Measurements from ENCODE around the gene MEP1A. TPM values are rescaled to one million over a fixed set of nuclear protein-coding genes. Genes with fewer than 3 reads are reported as not detected.

MEP1A gene
- total and polyA plus RNA-seq, 7 donors, result 0.04 to 0.21 TPM; not detected in 5

GRCh38 chr6:46888031-46888430 is 94.8 kb downstream of the MEP1A start:
- ATAC-seq, result no peak
- WGBS, 3 donors, result 53 to 63% (median 58%) methylated on average over 3 of the region's 3 CpGs

GRCh38 chr6:46888578-46888977 is 95.4 kb downstream of the MEP1A start:
- H3K9me3 ChIP-seq, result no peaks in the 10 kb centered on the region
- H3K4me1 ChIP-seq, result no peaks in the 10 kb centered on the region
- ATAC-seq (no peak), DNase-seq (no peak)
- H3K27ac ChIP-seq, result no peak overlapping the region
- H3K36me3 ChIP-seq (ENCODE audit: insufficient read depth in 1 of 2, low read depth in 1 of 2), result peaks cover 0 to 2% of the 10 kb centered on the region in 2 donors
- no peak for TF ChIP-seq CTCF (IDR thresholded peaks at IDR 0.05)
- intact Hi-C loops (cut with DNase I), result no loop called here
- WGBS, 3 donors, result 86 to 92% (median 91%) methylated on average over 4 of the region's 4 CpGs
- no peak overlapping the region for H3K4me3 ChIP-seq
- peaks cover 0 to 2% (median 0%) of the 10 kb centered on the region in 3 donors for H3K27me3 ChIP-seq (ENCODE audit: insufficient read depth in 3 of 3, low read length in 2 of 3)

More at GRCh38 chr6:46888031-46888430, 94.8 kb downstream of the MEP1A start:
- Histone ChIP-seq H3K27ac (no peak overlapping the region), H3K4me3 (no peak overlapping the region), H3K9me3 (no peaks in the 10 kb centered on the region), H3K27me3 (ENCODE audit: insufficient read depth in 3 of 3, low read length in 2 of 3) (peaks cover 0 to 2% (median 0%) of the 10 kb centered on the region in 3 donors), H3K4me1 (no peaks in the 10 kb centered on the region), H3K36me3 (ENCODE audit: insufficient read depth in 1 of 2, low read depth in 1 of 2) (peaks cover 0 to 3% of the 10 kb centered on the region in 2 donors)
- intact Hi-C loops (cut with DNase I), result no loop called here
- DNase-seq, result no peak
- no peak for TF ChIP-seq CTCF (IDR thresholded peaks at IDR 0.05)

Other genes starting within 250 kb of the MEP1A start
- gene CYP39A1, start 140.6 kb upstream of the MEP1A start, total RNA-seq, result under 1 TPM; 0.62 to 0.90 (median 0.67) TPM
- gene CYP39A1, start 140.6 kb upstream of the MEP1A start, polyA plus RNA-seq, result 1 to 10 TPM in 1 of 3 donors, under 1 TPM in 2; 0.34 to 2.0 (median 0.58) TPM
- 10 to 100 TPM in 1 of 4 donors, 1 to 10 TPM in 3; 6.8 to 13.3 (median 8.4) TPM for gene SLC25A27, start 140.4 kb upstream of the MEP1A start, total RNA-seq
- gene SLC25A27, start 140.4 kb upstream of the MEP1A start, polyA plus RNA-seq, result 1 to 10 TPM; 2.1 to 5.3 (median 2.2) TPM
- gene TDRD6, start 105.5 kb upstream of the MEP1A start, total RNA-seq, result under 1 TPM; 0.17 to 0.42 (median 0.23) TPM
- under 1 TPM; 0.04 to 0.45 (median 0.13) TPM for gene TDRD6, start 105.5 kb upstream of the MEP1A start, polyA plus RNA-seq
- gene PLA2G7, start 58.0 kb upstream of the MEP1A start, total RNA-seq, result under 1 TPM in 2 of 4 donors, not detected in 2; 0.38 to 0.66 TPM
- gene PLA2G7, start 58.0 kb upstream of the MEP1A start, polyA plus RNA-seq, result under 1 TPM in 2 of 3 donors, not detected in 1; 0.03 to 0.05 TPM
- not detected for gene ANKRD66, start 46.5 kb upstream of the MEP1A start, total RNA-seq
- gene ANKRD66, start 46.5 kb upstream of the MEP1A start, polyA plus RNA-seq, result not detected
- 10 to 100 TPM; 18.7 to 58.0 (median 22.4) TPM for gene ADGRF5, start 128.5 kb downstream of the MEP1A start, total RNA-seq
- 10 to 100 TPM; 14.3 to 23.3 (median 15.0) TPM for gene ADGRF5, start 128.5 kb downstream of the MEP1A start, polyA plus RNA-seq
- gene ADGRF1, start 248.9 kb downstream of the MEP1A start, total RNA-seq, result not detected
- gene ADGRF1, start 248.9 kb downstream of the MEP1A start, polyA plus RNA-seq, result not detected